Measurements from ENCODE around the gene EFNA3. TPM values are rescaled to one million over a fixed set of nuclear protein-coding genes. Genes with fewer than 3 reads are reported as not detected.
A peak's percentile ranks its signal among the peaks of the same experiment; 100 is the strongest.

The EFNA3 gene
- total and polyA plus RNA-seq, 9 of the 15 experiments (the other 6 are each of a cell fraction or from before 2014, with no cell fraction given), result 0.59 to 7.9 (median 4.7) TPM

DNA sequence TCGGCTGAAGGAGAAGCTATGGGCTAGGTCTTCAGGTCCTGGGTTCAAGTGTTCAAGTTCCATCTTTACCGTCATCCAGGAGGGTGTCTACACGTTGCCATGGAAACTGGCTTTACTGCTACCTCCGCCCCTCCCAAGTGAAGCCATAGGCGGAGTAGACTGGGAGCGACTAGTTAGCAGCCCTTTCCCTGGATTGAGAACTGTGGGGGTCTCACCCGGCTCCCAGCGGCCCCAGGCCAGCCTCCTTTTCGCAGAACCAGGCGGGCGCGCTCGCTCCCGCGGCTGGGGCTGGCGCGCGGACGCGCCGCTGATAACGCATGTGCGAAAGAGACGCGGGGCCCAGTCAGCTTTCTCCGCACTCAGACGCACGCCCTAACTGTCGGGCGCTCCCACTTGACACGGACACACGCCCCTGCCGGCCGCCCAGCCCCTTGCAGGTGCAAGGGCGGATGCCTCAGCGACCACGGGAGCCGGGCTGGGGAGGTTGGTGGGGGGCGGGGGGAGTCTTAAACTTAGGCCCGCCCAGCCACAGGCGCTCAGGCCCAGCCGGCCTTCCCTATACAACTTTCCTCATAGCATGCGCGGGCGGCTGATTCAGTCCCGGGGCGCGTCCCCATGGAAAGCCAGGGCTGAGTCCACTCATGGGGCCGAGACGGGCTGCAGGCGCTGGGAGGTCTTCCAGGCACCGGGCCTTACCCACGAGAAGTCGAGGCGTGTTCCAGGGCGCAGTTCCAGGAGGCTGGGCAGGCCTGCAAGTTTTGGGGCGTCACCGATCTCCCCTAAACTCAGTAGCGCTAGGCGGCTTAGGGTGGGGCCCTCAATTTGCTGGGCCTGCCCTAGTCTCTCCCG, 7.7 kb upstream of the EFNA3 start (continued):
- TF ChIP-seq, protein P1, sequence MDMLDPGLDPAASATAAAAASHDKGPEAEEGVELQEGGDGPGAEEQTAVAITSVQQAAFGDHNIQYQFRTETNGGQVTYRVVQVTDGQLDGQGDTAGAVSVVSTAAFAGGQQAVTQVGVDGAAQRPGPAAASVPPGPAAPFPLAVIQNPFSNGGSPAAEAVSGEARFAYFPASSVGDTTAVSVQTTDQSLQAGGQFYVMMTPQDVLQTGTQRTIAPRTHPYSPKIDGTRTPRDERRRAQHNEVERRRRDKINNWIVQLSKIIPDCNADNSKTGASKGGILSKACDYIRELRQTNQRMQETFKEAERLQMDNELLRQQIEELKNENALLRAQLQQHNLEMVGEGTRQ (CRISPR knock-in tag; IDR thresholded peaks at IDR 0.05), result no peak
- TF ChIP-seq EP300 (IDR thresholded peaks at IDR 0.05; ENCODE audit: low read length) (peak; percentile 37; the same call in 1 of the 2 replicates), NBN (IDR thresholded peaks at IDR 0.05; ENCODE audit: low read depth) (0 out of 2 replicates have a peak, but pooled peaks have one; percentile 28), C11orf30 (IDR thresholded peaks at IDR 0.05; ENCODE audit: low read depth) (peak; percentile 39; the same call in 1 of the 2 replicates), CTBP1 (IDR thresholded peaks at IDR 0.05; ENCODE audit: borderline replicate concordance) (peak; percentile 94), ZNF551 (CRISPR knock-in tag; IDR thresholded peaks at IDR 0.05) (no peak), CSDE1 (IDR thresholded peaks at IDR 0.05) (peak in 1 of 2 experiments; percentile 70; a peak in 1 of 4 replicates), SETDB1 (IDR thresholded peaks at IDR 0.05; ENCODE audit: low read length) (no peak), ZNF282 (CRISPR knock-in tag; IDR thresholded peaks at IDR 0.05) (no peak), ESRRA (IDR thresholded peaks at IDR 0.05; ENCODE audit: borderline replicate concordance, low read depth) (no peak), XRCC5 (IDR thresholded peaks at IDR 0.05; ENCODE audit: low read depth, low read length) (peak; percentile 46; the same call in 1 of the 2 replicates), ZNF778 (CRISPR knock-in tag; IDR thresholded peaks at IDR 0.05) (no peak), MXI1 (IDR thresholded peaks at IDR 0.05; ENCODE audit: low read depth, low read length) (peak; percentile 62; the same call in 1 of the 2 replicates), NEUROD1 (IDR thresholded peaks at IDR 0.05; ENCODE audit: borderline replicate concordance, low read depth, low read length, partially characterized antibody) (no peak), KLF1 (tag; IDR thresholded peaks at IDR 0.05) (no peak), FOSL1 (tag; conservative IDR thresholded peaks at IDR 0.05) (0 out of 2 replicates have a peak, but pooled peaks have one; percentile 21)
- TF ChIP-seq, protein P2, sequence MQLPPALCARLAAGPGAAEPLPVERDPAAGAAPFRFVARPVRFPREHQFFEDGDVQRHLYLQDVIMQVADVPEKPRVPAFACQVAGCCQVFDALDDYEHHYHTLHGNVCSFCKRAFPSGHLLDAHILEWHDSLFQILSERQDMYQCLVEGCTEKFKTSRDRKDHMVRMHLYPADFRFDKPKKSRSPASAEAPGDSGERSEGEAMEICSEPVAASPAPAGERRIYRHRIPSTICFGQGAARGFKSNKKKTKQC (CRISPR knock-in tag; IDR thresholded peaks at IDR 0.05), result peak; percentile 73; the same call in 1 of the 2 replicates
- TF ChIP-seq, protein P3, sequence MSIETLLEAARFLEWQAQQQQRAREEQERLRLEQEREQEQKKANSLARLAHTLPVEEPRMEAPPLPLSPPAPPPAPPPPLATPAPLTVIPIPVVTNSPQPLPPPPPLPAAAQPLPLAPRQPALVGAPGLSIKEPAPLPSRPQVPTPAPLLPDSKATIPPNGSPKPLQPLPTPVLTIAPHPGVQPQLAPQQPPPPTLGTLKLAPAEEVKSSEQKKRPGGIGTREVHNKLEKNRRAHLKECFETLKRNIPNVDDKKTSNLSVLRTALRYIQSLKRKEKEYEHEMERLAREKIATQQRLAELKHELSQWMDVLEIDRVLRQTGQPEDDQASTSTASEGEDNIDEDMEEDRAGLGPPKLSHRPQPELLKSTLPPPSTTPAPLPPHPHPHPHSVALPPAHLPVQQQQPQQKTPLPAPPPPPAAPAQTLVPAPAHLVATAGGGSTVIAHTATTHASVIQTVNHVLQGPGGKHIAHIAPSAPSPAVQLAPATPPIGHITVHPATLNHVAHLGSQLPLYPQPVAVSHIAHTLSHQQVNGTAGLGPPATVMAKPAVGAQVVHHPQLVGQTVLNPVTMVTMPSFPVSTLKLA (conservative IDR thresholded peaks at IDR 0.05), result peak; percentile 69 to 90
- TF ChIP-seq, protein P4, sequence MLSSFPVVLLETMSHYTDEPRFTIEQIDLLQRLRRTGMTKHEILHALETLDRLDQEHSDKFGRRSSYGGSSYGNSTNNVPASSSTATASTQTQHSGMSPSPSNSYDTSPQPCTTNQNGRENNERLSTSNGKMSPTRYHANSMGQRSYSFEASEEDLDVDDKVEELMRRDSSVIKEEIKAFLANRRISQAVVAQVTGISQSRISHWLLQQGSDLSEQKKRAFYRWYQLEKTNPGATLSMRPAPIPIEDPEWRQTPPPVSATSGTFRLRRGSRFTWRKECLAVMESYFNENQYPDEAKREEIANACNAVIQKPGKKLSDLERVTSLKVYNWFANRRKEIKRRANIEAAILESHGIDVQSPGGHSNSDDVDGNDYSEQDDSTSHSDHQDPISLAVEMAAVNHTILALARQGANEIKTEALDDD (IDR thresholded peaks at IDR 0.05), result 0 out of 2 replicates have a peak, but pooled peaks have one; percentile 14
- TF ChIP-seq, protein P5, sequence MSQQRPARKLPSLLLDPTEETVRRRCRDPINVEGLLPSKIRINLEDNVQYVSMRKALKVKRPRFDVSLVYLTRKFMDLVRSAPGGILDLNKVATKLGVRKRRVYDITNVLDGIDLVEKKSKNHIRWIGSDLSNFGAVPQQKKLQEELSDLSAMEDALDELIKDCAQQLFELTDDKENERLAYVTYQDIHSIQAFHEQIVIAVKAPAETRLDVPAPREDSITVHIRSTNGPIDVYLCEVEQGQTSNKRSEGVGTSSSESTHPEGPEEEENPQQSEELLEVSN (IDR thresholded peaks at IDR 0.05; ENCODE audit: borderline replicate concordance in 1 of 2, extremely low read depth in 1 of 2, insufficient read depth in 1 of 2, insufficient read length in 1 of 2, low read depth in 1 of 2, low read length in 1 of 2, poor library complexity in 1 of 2, severe bottlenecking in 1 of 2), result peak; percentile 69 to 87
